Bronchial epithelial cell (primary cell): ENCODE measurements around the gene GOLGA1. TPM values are rescaled to one million over a fixed set of nuclear protein-coding genes. Genes with fewer than 3 reads are reported as not detected.

ENCODE experiments used
- DNase-seq: peaks from one replicate; pipeline ENCODE4 v3.0.0-alpha.2; 2010; ENCODE audit warnings: low read depth
- FAIRE-seq: peaks from 2 replicates; lab custom pipeline; 2011; peaks lifted over from hg19 to GRCh38; lab: Jason Lieb, UNC
- H3K27me3 ChIP-seq: 2 replicates; pipeline ENCODE4 v1.5.1; 2011; ENCODE audit warnings: low read length; ENCODE audit not compliant: control insufficient read depth, insufficient read depth
- H3K36me3 ChIP-seq: 2 replicates; pipeline ENCODE4 v1.5.1; 2011; ENCODE audit warnings: low read length; ENCODE audit not compliant: control insufficient read depth, insufficient read depth
- H3K4me3 ChIP-seq: 2 replicates; pipeline ENCODE4 v1.5.1; 2011; ENCODE audit warnings: mild to moderate bottlenecking, low read depth, low read length, control low read depth
- CTCF ChIP-seq: IDR thresholded peaks from 2 replicates; pipeline ENCODE4 v1.5.1; 2011; ENCODE audit warnings: mild to moderate bottlenecking, moderate library complexity, low read length, control low read depth, inconsistent platforms; ENCODE audit not compliant: insufficient read depth, severe bottlenecking
- total RNA-seq: library from RNA; depleted of rRNA; stranded (reverse); fragments of >200 nt; gene quantifications from 2 replicates; pipeline ENCODE4 v1.2.1, GENCODE V29; 2014

Gene GOLGA1
- total RNA-seq, 1 donor from 2014 or later: 7.9 TPM

- peak; percentile 51 for DNase-seq
- TF ChIP-seq CTCF: peak; percentile 59
- Histone ChIP-seq H3K4me3 (no peak overlapping the region), H3K27me3 (no peaks in the 10 kb centered on the region), H3K36me3 (peaks cover 15% of the 10 kb centered on the region)
- no peak for FAIRE-seq
Observed at GRCh38 chr9:124894741-124895170, 46.1 kb downstream of the GOLGA1 start.

- Histone ChIP-seq H3K4me3 (no peak overlapping the region), H3K27me3 (no peaks in the 10 kb centered on the region), H3K36me3 (peaks cover 15% of the 10 kb centered on the region)
- DNase-seq (no peak), FAIRE-seq (no peak)
- TF ChIP-seq CTCF: no peak
Observed at GRCh38 chr9:124894035-124894740, 46.7 kb downstream of the GOLGA1 start.

GRCh38 chr9:124890179-124890578 is 50.7 kb downstream of the GOLGA1 start:
- no peak for TF ChIP-seq CTCF

GRCh38 chr9:124889006-124889405 is 51.9 kb downstream of the GOLGA1 start:
- TF ChIP-seq CTCF: no peak
- H3K36me3 ChIP-seq: peaks cover 25% of the 10 kb centered on the region
- FAIRE-seq (no peak), DNase-seq (no peak)
- H3K27me3 ChIP-seq: no peaks in the 10 kb centered on the region
- H3K4me3 ChIP-seq: no peak overlapping the region

More at GRCh38 chr9:124890179-124890578, 50.7 kb downstream of the GOLGA1 start:
- H3K27me3 ChIP-seq: no peaks in the 10 kb centered on the region
- no peak overlapping the region for H3K4me3 ChIP-seq
- peaks cover 27% of the 10 kb centered on the region for H3K36me3 ChIP-seq
- FAIRE-seq: no peak
- DNase-seq: no peak

- FAIRE-seq: no peak
- DNase-seq: no peak
- no peak for TF ChIP-seq CTCF
- Histone ChIP-seq H3K27me3 (no peaks in the 10 kb centered on the region), H3K36me3 (peaks cover 25% of the 10 kb centered on the region), H3K4me3 (no peak overlapping the region)
Observed at GRCh38 chr9:124887832-124888231, 53.1 kb downstream of the GOLGA1 start.
